Measurements from ENCODE around the gene CADM2.

GRCh38 chr3:84980011-84980410 lies 21.2 kb downstream of the CADM2 start:
- no peak for TF ChIP-seq POLR2A (IDR thresholded peaks at IDR 0.05; ENCODE audit: low read length)
- TF ChIP-seq GATA1 (IDR thresholded peaks at IDR 0.05; ENCODE audit: low read depth, low read length): no peak

Data from erythroblast (primary cell).